Measurements from ENCODE around the gene ALG14. TPM values are rescaled to one million over a fixed set of nuclear protein-coding genes. Genes with fewer than 3 reads are reported as not detected.

Gene ALG14
- total RNA-seq, 4 donors from 2014 or later: 1.1 to 2.4 (median 1.4) TPM

DNA sequence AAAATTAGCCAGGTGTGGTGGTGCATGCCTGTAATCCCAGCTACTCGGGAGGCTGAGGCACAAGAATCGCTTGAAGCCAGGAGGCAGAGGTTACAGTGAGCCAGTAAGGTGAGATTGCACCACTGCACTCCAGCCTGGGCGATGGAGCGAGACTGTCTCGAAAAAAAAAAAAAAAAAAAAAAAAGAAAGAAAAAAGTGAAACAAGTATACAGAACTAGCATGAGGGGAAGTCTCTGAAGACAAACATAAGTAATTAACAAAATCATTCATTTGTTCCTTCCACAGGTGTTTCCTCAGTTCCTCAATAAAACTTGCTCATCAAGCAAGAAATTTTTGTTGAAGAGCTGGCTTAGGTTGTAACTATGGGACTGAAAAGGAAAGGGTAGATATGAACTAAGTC is 93.6 kb downstream of the ALG14 start:
- TF ChIP-seq, protein P1, sequence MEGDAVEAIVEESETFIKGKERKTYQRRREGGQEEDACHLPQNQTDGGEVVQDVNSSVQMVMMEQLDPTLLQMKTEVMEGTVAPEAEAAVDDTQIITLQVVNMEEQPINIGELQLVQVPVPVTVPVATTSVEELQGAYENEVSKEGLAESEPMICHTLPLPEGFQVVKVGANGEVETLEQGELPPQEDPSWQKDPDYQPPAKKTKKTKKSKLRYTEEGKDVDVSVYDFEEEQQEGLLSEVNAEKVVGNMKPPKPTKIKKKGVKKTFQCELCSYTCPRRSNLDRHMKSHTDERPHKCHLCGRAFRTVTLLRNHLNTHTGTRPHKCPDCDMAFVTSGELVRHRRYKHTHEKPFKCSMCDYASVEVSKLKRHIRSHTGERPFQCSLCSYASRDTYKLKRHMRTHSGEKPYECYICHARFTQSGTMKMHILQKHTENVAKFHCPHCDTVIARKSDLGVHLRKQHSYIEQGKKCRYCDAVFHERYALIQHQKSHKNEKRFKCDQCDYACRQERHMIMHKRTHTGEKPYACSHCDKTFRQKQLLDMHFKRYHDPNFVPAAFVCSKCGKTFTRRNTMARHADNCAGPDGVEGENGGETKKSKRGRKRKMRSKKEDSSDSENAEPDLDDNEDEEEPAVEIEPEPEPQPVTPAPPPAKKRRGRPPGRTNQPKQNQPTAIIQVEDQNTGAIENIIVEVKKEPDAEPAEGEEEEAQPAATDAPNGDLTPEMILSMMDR (IDR thresholded peaks at IDR 0.05; ENCODE audit: low read depth): no peak

DNA sequence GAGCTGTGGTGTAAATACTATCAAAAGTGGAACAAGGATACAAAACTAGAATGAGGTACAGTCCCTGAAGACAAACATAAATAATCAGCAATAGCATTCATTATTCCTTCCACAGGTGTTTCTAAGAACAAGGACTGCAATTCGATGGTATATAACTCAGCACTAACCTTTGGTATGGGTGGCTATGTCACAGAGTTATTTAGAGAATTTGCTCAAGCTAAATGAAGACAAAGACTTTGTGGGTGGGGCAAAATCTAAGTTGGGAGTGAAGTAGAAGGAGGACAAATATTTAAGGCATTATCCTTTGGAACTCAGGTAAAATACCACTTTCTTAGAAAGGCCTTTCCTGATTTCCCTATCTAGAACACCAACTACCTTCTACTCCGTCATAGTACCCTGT is 94.3 kb downstream of the ALG14 start:
- TF ChIP-seq, protein P1 (IDR thresholded peaks at IDR 0.05; ENCODE audit: low read depth): no peak

DNA sequence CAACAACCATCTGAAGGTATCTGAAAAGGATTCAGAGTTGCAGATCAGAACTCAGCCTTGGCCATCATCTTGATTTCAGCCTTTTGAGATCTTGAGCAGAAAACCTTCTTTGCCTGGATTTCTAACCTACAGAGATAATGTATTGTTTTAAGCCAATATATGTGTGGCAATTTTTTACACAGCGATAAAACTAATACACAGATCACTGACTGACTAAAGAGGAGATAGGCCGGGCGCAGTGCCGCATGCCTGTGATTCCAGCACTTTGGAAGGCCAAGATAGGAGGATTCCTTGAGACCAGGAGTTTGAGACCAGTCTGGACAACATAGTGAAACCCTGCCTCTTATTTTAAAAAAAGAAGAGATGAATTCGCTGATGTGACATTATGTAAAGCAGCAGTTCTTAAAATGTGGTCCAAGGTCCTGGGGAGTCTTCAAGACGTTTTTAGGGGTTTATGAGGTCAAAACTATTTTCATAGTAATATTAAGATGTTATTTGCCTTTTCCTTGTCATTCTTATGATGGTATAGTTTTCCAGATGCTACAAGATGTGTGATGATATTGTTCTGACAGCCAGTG is 95.7 kb downstream of the ALG14 start:
- TF ChIP-seq, protein P1 (IDR thresholded peaks at IDR 0.05; ENCODE audit: low read depth): no peak

DNA sequence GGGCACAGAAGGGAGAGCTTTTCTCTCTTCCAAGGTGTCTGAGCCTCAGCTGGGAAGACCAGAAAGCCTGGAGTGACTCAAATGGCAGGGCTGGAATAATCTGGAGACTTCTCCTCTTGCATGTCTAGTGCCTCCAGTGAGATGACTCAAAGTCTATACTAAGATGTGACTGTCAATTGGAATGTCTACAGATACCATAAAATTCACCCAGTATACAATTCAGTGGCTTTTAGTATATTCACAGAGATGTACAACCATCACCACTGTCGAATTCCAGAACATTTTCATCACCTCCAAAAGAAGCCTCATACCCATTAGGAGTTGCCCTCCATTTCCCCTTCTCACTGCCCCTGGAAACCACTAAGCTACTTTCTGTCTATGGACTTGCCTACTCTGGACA is 97.9 kb downstream of the ALG14 start:
- TF ChIP-seq, protein P1 (IDR thresholded peaks at IDR 0.05; ENCODE audit: low read depth): no peak

DNA sequence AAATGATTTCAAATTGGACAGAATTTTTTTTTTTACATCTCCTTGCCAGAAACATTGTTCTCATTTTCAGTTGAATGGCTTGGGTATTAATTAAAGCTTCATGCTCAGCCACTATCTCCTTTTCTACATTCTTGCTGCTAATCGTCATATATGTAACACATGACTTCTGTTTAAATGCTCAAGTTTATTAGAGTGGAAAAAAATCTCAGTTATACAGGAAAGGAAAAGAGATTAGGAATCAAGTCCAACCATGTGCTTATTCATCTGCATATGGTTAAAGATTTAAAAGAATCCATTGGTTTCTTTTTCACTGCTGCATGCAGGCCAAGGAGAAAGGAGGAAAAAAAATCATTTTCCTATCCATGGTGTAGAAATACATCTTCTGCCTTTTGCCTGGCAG is 98.5 kb downstream of the ALG14 start:
- TF ChIP-seq, protein P1 (IDR thresholded peaks at IDR 0.05; ENCODE audit: low read depth): no peak

DNA sequence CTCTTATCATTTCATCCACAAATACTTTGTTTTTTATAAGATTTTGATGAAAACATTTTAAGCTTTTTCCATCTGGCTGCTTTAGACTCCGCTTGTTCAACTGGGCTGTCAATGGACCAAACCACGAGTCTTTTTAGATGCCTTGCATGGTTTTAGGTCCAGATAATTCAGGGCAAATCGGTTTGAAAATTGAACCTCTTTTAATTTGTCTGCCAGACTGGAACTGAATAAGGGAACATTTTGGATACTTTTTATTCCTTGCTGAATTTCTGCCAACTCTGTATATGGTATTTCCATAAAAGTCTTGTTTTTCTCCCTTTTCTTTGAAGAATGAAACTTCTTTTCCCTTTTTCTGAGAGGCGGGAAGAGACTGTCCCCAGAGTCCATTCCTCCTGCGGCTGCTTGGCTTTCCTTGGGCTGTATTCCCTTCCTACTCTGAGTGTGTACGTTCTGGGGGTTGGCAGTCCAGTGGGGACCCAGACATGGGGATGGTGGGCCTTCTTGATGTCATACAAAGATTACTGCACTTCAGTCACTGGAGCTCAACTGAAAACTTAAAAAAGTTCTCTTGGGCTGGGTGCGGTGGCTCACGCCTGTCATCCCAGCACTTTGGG is 99.3 kb downstream of the ALG14 start:
- TF ChIP-seq, protein P1 (IDR thresholded peaks at IDR 0.05; ENCODE audit: low read depth): no peak

DNA sequence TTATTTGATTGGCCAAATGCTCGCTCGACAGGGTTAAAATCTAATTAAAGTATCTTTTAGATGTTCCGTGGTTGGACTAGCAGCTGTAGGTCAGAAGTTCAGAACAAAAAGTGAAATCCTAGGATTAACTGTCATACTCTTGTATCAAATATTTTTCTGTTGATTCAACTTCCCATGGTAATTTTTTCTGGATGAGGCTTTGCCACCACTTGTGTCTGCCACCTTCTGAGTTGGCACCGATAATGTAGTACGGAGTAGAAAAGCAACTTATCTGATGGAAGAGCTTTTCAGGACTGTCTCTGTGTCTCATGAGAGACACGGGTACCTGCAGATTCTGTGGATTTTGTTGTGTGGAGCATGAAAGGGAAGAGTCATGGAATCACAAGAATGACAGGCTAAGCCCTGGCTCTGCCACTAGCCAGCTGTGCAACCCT is 101.2 kb downstream of the ALG14 start:
- TF ChIP-seq, protein P1 (IDR thresholded peaks at IDR 0.05; ENCODE audit: low read depth): no peak

All from subcutaneous adipose tissue (tissue), 4 donors.